NCI-H2029 treated with DMSO at 0.1 percent for 48 hours (cell line): ENCODE data around the gene CAPN10.

Experiments
- DNase-seq: peaks from one replicate; lab custom pipeline; 2025; lab: John Stamatoyannopoulos, UW

Gene CAPN10

GRCh38 chr2:240638512-240639160, 52.1 kb downstream of the CAPN10 start:
- DNase-seq, result no peak

- DNase-seq, result no peak
These were observed 53.0 kb downstream of the CAPN10 start for GRCh38 chr2:240639566-240639965.

DNA sequence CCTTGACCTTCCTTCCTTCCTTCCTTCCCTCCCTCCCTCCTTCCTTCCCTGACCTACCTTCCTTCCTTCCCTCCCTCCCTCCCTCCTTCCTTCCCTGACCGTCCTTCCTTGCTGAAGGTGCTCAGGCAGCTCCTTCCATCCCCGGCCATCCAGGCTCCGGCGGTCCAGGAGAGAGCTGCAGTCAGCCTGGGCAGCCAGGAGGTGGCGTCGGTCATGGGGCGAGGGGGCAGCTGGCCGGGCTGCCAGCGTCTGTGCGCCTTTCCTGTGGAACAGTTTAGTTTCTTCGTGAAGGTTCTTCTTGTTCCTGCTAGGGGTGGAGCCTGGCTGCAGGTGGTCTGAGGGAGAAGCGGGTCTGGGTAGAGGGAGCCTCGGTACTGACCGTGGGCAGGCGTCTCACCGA, 54.4 kb downstream of the CAPN10 start:
- DNase-seq, result no peak

- no peak for DNase-seq
These were observed 55.7 kb downstream of the CAPN10 start for GRCh38 chr2:240642061-240642805.

- DNase-seq, result no peak
These were observed 56.2 kb downstream of the CAPN10 start for GRCh38 chr2:240642806-240643092.

- no peak for DNase-seq
These were observed 56.7 kb downstream of the CAPN10 start for GRCh38 chr2:240643093-240643810.

GRCh38 chr2:240643811-240644150, 57.2 kb downstream of the CAPN10 start:
- DNase-seq, result no peak

GRCh38 chr2:240644171-240644651, 57.7 kb downstream of the CAPN10 start:
- no peak for DNase-seq

GRCh38 chr2:240644859-240645301, 58.3 kb downstream of the CAPN10 start:
- DNase-seq, result no peak

- no peak for DNase-seq
These were observed 58.8 kb downstream of the CAPN10 start for GRCh38 chr2:240645346-240645745.

- DNase-seq, result no peak
These were observed 59.3 kb downstream of the CAPN10 start for GRCh38 chr2:240645801-240646175.

- no peak for DNase-seq
These were observed 59.8 kb downstream of the CAPN10 start for GRCh38 chr2:240646176-240646899.

DNA sequence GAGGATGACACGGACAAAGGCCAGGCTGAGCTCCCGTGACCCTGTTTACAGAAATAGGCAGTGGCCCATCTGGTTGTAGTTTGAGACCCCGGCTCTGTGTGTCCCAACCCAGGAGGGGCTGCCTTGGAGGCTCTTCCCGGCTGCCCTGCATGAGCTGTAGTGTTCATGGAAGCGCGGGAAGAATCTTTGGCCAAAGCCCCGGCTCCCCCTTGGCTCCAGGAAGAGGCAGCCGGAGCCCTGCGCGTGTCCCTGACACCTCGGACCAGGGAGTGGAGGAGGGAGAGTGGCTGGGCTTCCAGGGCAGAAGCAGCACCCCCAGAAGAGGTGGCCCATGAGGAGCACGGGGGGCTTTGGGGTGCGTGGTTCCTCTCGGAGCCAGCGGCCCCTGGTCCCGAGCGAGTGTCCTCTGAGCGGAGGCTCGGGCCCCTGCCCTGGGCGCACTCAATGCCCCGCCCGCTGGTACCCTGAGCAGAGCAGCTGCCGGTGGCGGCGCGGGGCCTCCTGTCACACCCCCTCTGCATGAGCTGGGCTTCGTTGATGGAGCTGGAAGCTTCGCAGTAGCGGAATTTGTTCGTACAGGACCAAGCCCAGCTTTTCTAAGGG, 60.5 kb downstream of the CAPN10 start:
- DNase-seq, result no peak

GRCh38 chr2:240647503-240648154, 61.1 kb downstream of the CAPN10 start:
- no peak for DNase-seq

GRCh38 chr2:240648155-240648649, 61.7 kb downstream of the CAPN10 start:
- DNase-seq, result no peak
